Ovary (tissue), 9 donors: Measurements from ENCODE around the gene CAMSAP1. TPM values are rescaled to one million over a fixed set of nuclear protein-coding genes. Genes with fewer than 3 reads are reported as not detected.

Experiments used
- DNase-seq, 5 donors: peaks; one replicate each; pipeline ENCODE4 v3.0.0-alpha.2; 2019 to 2020
- H3K27ac ChIP-seq, 2 donors: fragments of 200-600 bp; one replicate each; pipeline versions ENCODE4 v1.5.1 to v1.8.0; 2019 to 2022
- H3K27me3 ChIP-seq: fragments of 200-600 bp; one replicate; pipeline ENCODE4 v1.8.0; 2022
- H3K36me3 ChIP-seq: fragments of 200-600 bp; sonication (generic); one replicate; pipeline ENCODE4 v1.5.1; 2019
- H3K4me1 ChIP-seq: one replicate; pipeline ENCODE4 v1.8.1; 2013; ENCODE audit warnings: mild to moderate bottlenecking, moderate library complexity; ENCODE audit not compliant: insufficient read depth
- H3K4me3 ChIP-seq: fragments of 200-600 bp; sonication (generic); one replicate; pipeline ENCODE4 v1.5.1; 2017
- H3K9me3 ChIP-seq, 2 donors: fragments of 200-600 bp in 1 of 2; sonication (generic) in 1 of 2; one replicate each; pipeline versions ENCODE4 v1.5.1 to v1.8.1; 2013 to 2019; ENCODE audit warnings: mild to moderate bottlenecking in 1 of 2, moderate library complexity in 1 of 2
- EP300 ChIP-seq: sonication (generic); formaldehyde crosslinking; IDR thresholded peaks from one replicate; pipeline ENCODE4 v1.6.1; 2017; ENCODE audit warnings: antibody characterized with exemption
- POLR2A ChIP-seq: fragments of 450-650 bp; IDR thresholded peaks from one replicate; pipeline ENCODE4 v1.6.1; 2017; ENCODE audit warnings: antibody characterized with exemption, mild to moderate bottlenecking, moderate library complexity
- WGBS, 3 donors: extraction: QIAGEN DNeasy Blood & Tissue Kit in 1 of 3; methylation state at CpG; one replicate each; pipeline versions ENCODE4 v1.1.5 to v1.1.7; 2013 to 2017; 5-methylcytosine and 5-hydroxymethylcytosine counted together
- intact Hi-C, 4 donors: fragments of 100-400 bp; cut with DNase I; formaldehyde crosslinking; loops; one replicate each; pipeline versions ENCODE4 v1.11.0 to v1.15.1; 2022 to 2023
- polyA plus RNA-seq, 2 donors: library from polyadenylated mRNA; stranded (reverse); fragments of 200-250 nt in 1 of 2; fragments of 350-450 nt in 1 of 2; fragmentation: Illumina TruSeq in 1 of 2; extraction: RNeasy Lipid Tissue Mini Kit (QIAGEN cat#74804) in 1 of 2; gene quantifications; one replicate each; pipeline ENCODE4 v1.2.3, GENCODE V29; 2013 to 2014
- total RNA-seq, 7 donors: library from RNA; depleted of rRNA in 2 of 7; stranded (reverse); fragments of >200 nt in 2 of 7; fragmentation: NEBNext Ultra II Directional in 3 of 7; extraction: Animal tissue kit (Norgen Biotek cat#: 25700) in 3 of 7; gene quantifications; one replicate each; pipeline versions ENCODE4 v1.1.0 to v1.2.4, GENCODE V29; 2016 to 2023
- TF ChIP-seq, protein P1 (sequence below), 3 donors: fragments of 450-650 bp in 2 of 3; fragments of 200-600 bp in 1 of 3; IDR thresholded peaks; one replicate each; pipeline versions ENCODE4 v1.5.1 to v1.8.0; 2016 to 2022; ENCODE audit warnings: antibody characterized with exemption in 3 of 3, mild to moderate bottlenecking in 1 of 3
- donor health status: DM: no; HTN: no; CAD: no; lungs with moderate emphysema.
- donor health status: DM: no; HTN: no; CAD: no.
- donor health status: Bipolar disorder and iron deficiency.
- donor health status: DM: yes; HTN: yes; CAD: no.
- donor health status: DM: no; HTN: no; CAD: no.
- donor health status: DM: yes; HTN: yes; CAD: no.

CAMSAP1 gene
- total and polyA plus RNA-seq, 9 donors, result 9.4 to 62.6 (median 38.0) TPM

GRCh38 chr9:135812961-135813360 lies 94.4 kb downstream of the CAMSAP1 start:
- H3K27me3 ChIP-seq, result no peaks in the 10 kb centered on the region
- no peak overlapping the region for H3K4me3 ChIP-seq
- intact Hi-C loops, result no loop called here
- no peak overlapping the region for H3K27ac ChIP-seq
- H3K36me3 ChIP-seq, result no peaks in the 10 kb centered on the region
- H3K9me3 ChIP-seq, result peaks cover 0 to 5% of the 10 kb centered on the region in 2 donors
- no peaks in the 10 kb centered on the region for H3K4me1 ChIP-seq
- WGBS, 3 donors, result 87 to 89% (median 88%) methylated on average over 13 of the region's 13 CpGs
- TF ChIP-seq, protein P1, sequence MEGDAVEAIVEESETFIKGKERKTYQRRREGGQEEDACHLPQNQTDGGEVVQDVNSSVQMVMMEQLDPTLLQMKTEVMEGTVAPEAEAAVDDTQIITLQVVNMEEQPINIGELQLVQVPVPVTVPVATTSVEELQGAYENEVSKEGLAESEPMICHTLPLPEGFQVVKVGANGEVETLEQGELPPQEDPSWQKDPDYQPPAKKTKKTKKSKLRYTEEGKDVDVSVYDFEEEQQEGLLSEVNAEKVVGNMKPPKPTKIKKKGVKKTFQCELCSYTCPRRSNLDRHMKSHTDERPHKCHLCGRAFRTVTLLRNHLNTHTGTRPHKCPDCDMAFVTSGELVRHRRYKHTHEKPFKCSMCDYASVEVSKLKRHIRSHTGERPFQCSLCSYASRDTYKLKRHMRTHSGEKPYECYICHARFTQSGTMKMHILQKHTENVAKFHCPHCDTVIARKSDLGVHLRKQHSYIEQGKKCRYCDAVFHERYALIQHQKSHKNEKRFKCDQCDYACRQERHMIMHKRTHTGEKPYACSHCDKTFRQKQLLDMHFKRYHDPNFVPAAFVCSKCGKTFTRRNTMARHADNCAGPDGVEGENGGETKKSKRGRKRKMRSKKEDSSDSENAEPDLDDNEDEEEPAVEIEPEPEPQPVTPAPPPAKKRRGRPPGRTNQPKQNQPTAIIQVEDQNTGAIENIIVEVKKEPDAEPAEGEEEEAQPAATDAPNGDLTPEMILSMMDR (IDR thresholded peaks at IDR 0.05), result no peak
- no peak for TF ChIP-seq POLR2A
- TF ChIP-seq EP300, result no peak
- no peak for DNase-seq

DNA sequence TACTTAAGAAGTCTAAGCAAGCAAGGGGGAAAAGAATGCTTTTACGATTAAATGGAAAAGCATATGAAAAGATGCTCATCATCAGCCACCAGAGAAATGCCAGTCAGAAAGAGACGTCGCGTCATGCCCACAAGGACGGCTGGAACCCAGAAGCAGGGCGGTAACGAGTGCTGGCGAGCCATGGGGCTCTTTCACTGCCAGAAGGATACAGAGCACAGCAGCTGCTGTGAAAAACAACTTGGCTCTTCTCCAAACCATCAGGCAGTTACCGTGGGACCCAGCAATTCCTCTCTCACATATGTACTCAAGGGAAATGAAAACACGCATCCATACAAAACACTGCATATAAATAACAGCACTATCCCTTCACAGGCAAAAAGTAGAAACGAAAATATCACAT lies 95.5 kb downstream of the CAMSAP1 start:
- no peaks in the 10 kb centered on the region for H3K36me3 ChIP-seq
- 42 to 55% (median 49%) methylated on average over 11 of the region's 11 CpGs for WGBS, 3 donors
- peak in 1 of 5 donors; percentile 17 for DNase-seq

DNA sequence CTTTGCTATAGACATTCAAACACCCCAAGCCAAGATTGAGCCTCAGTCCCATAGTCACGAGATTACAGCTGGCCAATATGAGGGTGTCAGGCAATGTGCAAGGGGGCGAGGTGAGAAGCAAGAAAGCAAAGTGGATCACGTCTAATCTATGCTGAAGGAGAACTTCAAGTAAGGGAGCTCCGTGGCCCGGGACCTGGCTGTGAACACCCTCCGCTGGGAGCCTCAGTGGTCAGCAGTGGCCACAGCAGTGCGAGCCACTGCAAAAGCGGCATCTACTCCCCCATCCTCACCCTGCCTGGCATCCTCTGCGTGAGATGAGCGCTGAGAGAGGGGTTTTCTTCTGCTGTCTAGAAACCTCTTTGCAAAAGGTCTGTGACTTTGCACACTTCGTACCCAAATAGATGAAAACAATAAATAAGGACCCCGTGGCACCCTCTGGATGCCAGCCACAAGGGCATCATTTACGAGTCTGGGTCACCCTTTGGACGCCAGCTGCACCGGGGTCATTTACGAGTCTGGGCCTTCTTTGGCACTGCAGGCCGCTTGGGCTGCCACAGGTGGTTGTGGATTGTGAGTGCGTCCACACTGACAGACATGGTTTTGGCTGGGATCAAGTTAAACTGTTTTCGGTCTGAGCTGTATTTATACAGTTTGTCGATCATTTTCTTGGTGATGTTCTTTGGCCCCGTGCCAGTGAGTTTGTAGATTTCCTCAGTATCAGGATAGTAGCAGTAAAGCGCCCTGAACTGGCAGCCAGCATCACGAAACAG lies 96.4 kb downstream of the CAMSAP1 start:
- 93 to 96% (median 95%) methylated on average over 23 of the region's 23 CpGs for WGBS, 3 donors
- Histone ChIP-seq H3K27ac (no peak overlapping the region), H3K27me3 (no peaks in the 10 kb centered on the region), H3K4me3 (no peak overlapping the region), H3K36me3 (no peaks in the 10 kb centered on the region), H3K9me3 (peaks cover 0 to 5% of the 10 kb centered on the region in 2 donors), H3K4me1 (no peaks in the 10 kb centered on the region)
- TF ChIP-seq, protein P1 (IDR thresholded peaks at IDR 0.05), result no peak
- no peak for TF ChIP-seq EP300
- no peak for TF ChIP-seq POLR2A
- intact Hi-C loops, result no loop called here
- peak in 2 of 5 donors; percentile 12 to 25 for DNase-seq

More for the DNA sequence above, 95.5 kb downstream of the CAMSAP1 start:
- H3K9me3 ChIP-seq, result peaks cover 0 to 5% of the 10 kb centered on the region in 2 donors
- H3K4me3 ChIP-seq, result no peak overlapping the region
- no peaks in the 10 kb centered on the region for H3K27me3 ChIP-seq
- TF ChIP-seq POLR2A (no peak), EP300 (no peak)
- TF ChIP-seq, protein P1 (IDR thresholded peaks at IDR 0.05), result no peak
- no peaks in the 10 kb centered on the region for H3K4me1 ChIP-seq
- intact Hi-C loops, result no loop called here
- H3K27ac ChIP-seq, result no peak overlapping the region

GRCh38 chr9:135809166-135809565 lies 98.2 kb downstream of the CAMSAP1 start:
- no peak for DNase-seq
- Histone ChIP-seq H3K9me3 (peaks cover 0 to 5% of the 10 kb centered on the region in 2 donors), H3K36me3 (no peaks in the 10 kb centered on the region), H3K4me3 (no peak overlapping the region), H3K4me1 (peaks cover 2% of the 10 kb centered on the region), H3K27me3 (no peaks in the 10 kb centered on the region), H3K27ac (no peak overlapping the region)
- intact Hi-C loops, result no loop called here
- 70 to 76% (median 73%) methylated on average over 10 of the region's 10 CpGs for WGBS, 3 donors
- TF ChIP-seq EP300, result no peak
- no peak for TF ChIP-seq POLR2A

- Histone ChIP-seq H3K27ac (no peak overlapping the region), H3K9me3 (no peaks in the 10 kb centered on the region), H3K27me3 (no peaks in the 10 kb centered on the region), H3K4me3 (no peak overlapping the region), H3K36me3 (no peaks in the 10 kb centered on the region), H3K4me1 (peaks cover 2% of the 10 kb centered on the region)
- TF ChIP-seq POLR2A (no peak), EP300 (no peak)
- TF ChIP-seq, protein P1 (IDR thresholded peaks at IDR 0.05), result no peak
- intact Hi-C loops, result no loop called here
- WGBS, 3 donors, result 88 to 91% (median 90%) methylated on average over 22 of the region's 22 CpGs
- peak in 1 of 5 donors; percentile 17 for DNase-seq
These were observed 101.8 kb downstream of the CAMSAP1 start for GRCh38 chr9:135805422-135806022.
